Measurements from ENCODE around the gene DNAJC18. TPM values are rescaled to one million over a fixed set of nuclear protein-coding genes. Genes with fewer than 3 reads are reported as not detected.

DNAJC18 gene
- total RNA-seq, 4 donors from 2014 or later, result 8.3 to 15.4 (median 13.4) TPM

DNA sequence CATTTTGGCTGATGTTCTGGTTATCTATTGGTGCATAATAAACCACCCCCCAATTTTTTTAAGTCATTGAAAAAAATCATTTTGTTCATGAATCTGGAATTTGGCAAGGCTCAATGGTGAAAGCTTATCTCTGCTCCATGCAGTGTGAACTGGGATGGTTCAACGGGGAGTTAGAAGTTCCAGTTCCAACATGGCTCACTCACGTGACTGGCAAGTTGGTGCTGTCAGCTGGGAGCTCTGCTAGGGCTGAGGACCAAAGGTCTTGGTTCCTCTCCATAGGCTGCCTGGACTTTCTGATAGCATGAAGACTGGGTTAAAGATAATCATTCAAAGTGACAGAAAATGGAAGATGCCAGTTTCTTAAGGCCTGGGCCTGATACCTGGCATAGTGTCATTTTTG lies 32.4 kb downstream of the DNAJC18 start:
- peaks cover 0 to 6% (median under 1%) of the 10 kb centered on the region in 4 donors for H3K36me3 ChIP-seq
- intact Hi-C loops (cut with DNase I), result no loop called here
- H3K4me1 ChIP-seq, result peaks cover 14 to 33% (median 22%) of the 10 kb centered on the region in 4 donors
- TF ChIP-seq POLR2A (IDR thresholded peaks at IDR 0.05; ENCODE audit: low read depth) (no peak), EP300 (IDR thresholded peaks at IDR 0.05) (no peak), POLR2AphosphoS5 (IDR thresholded peaks at IDR 0.05) (no peak)
- TF ChIP-seq, protein P1, sequence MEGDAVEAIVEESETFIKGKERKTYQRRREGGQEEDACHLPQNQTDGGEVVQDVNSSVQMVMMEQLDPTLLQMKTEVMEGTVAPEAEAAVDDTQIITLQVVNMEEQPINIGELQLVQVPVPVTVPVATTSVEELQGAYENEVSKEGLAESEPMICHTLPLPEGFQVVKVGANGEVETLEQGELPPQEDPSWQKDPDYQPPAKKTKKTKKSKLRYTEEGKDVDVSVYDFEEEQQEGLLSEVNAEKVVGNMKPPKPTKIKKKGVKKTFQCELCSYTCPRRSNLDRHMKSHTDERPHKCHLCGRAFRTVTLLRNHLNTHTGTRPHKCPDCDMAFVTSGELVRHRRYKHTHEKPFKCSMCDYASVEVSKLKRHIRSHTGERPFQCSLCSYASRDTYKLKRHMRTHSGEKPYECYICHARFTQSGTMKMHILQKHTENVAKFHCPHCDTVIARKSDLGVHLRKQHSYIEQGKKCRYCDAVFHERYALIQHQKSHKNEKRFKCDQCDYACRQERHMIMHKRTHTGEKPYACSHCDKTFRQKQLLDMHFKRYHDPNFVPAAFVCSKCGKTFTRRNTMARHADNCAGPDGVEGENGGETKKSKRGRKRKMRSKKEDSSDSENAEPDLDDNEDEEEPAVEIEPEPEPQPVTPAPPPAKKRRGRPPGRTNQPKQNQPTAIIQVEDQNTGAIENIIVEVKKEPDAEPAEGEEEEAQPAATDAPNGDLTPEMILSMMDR (IDR thresholded peaks at IDR 0.05), result no peak
- no peaks in the 10 kb centered on the region for H3K9me3 ChIP-seq
- 95% methylated on average over 2 of the region's 2 CpGs for WGBS
- no peak overlapping the region for H3K4me3 ChIP-seq
- no peaks in the 10 kb centered on the region for H3K27me3 ChIP-seq
- DNase-seq (ENCODE audit: extremely low spot score), result no peak
- no peak overlapping the region for H3K27ac ChIP-seq (replicated peaks in 1 of 4)

DNA sequence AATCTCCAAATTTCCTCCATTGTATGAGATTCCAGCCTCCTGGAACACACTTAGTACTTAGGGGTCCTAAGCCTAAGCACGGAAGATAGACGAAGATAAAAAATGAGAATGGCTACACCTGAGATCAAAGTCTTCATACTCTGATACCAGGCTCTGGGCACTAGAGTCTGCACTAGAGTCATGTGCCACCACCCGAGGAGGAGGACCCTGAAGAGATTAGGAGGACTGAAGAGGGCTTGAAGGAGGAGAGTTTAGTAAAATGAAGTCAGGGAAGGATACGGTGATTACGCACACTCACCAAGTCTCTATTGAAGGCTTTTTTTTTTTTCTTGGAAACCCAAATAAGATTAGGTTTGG lies 34.9 kb downstream of the DNAJC18 start:
- 66% methylated on average over 5 of the region's 5 CpGs for WGBS
- H3K27ac ChIP-seq (replicated peaks in 1 of 4), result peak overlapping the region; percentile 86 to 93 (median 88)
- H3K4me1 ChIP-seq, result peaks cover 14 to 22% (median 17%) of the 10 kb centered on the region in 4 donors
- intact Hi-C loops (cut with DNase I), result no loop called here
- no peaks in the 10 kb centered on the region for H3K27me3 ChIP-seq
- TF ChIP-seq EP300 (IDR thresholded peaks at IDR 0.05) (no peak), POLR2AphosphoS5 (IDR thresholded peaks at IDR 0.05) (no peak), POLR2A (IDR thresholded peaks at IDR 0.05; ENCODE audit: low read depth) (no peak)
- TF ChIP-seq, protein P1 (IDR thresholded peaks at IDR 0.05), result no peak
- H3K9me3 ChIP-seq, result no peaks in the 10 kb centered on the region
- DNase-seq (ENCODE audit: extremely low spot score), result no peak
- peak overlapping the region; percentile 54 to 68 (median 56) for H3K4me3 ChIP-seq
- H3K36me3 ChIP-seq, result peaks cover 0 to 17% (median 3%) of the 10 kb centered on the region in 4 donors

DNA sequence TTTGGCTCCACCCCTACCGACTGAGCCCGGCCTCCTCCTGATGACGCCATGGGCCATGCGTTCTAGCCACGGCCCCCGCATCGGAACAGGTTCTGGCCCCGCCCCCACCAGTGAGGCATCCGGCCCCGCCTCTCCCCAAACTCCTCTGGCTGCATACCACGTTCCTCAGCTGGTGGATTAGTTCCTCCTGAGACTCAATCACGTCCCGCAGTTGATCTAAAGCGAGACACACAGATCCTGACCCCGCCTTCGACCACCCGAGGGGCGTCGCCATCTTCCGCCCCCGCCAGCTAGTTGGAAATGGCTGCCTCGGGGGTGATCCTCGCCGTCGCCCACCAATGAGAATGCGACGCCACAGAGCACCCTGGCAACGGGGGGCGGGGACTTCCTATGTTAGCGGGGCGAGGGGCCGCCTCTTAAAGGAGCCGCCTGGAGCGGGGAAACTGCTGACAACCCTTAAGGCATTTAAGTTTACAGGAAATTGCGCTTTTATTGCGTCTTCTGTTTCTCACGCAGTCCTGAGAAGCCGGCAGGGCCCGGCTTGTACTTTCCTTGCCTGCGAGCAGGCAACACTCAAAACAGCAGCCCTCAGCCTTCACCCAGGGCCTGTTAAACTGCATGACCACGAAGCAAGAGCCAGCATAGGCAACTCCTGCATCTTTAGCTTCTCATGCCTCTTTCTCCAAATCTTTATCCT lies 35.4 kb downstream of the DNAJC18 start, which contains the start of gene SPATA24:
Gene SPATA24, minus strand, starts transcription at position 303 of the 697 bp plus-strand sequence. Its CDS starts 29 bp downstream, at position 274.
- Histone ChIP-seq H3K27me3 (no peaks in the 10 kb centered on the region), H3K4me1 (peaks cover 14 to 22% (median 17%) of the 10 kb centered on the region in 4 donors), H3K36me3 (peaks cover 0 to 17% (median 3%) of the 10 kb centered on the region in 4 donors), H3K9me3 (no peaks in the 10 kb centered on the region), H3K4me3 (peak within 1 kb of the TSS; percentile 54 to 68 (median 56)), H3K27ac (replicated peaks in 1 of 4) (peak within 1 kb of the TSS; percentile 86 to 93 (median 88))
- intact Hi-C loops (cut with DNase I), result no loop called here
- no peak for TF ChIP-seq EP300 (IDR thresholded peaks at IDR 0.05)
- no peak for TF ChIP-seq POLR2A (IDR thresholded peaks at IDR 0.05; ENCODE audit: low read depth)
- TF ChIP-seq, protein P1 (IDR thresholded peaks at IDR 0.05), result peak in 1 of 3 experiments; percentile 4
- TF ChIP-seq POLR2AphosphoS5 (IDR thresholded peaks at IDR 0.05), result peak; percentile 63 to 80
- DNase-seq (ENCODE audit: extremely low spot score), result peak; percentile 100
- WGBS, result under 1% methylated on average over 41 of the region's 41 CpGs

DNA sequence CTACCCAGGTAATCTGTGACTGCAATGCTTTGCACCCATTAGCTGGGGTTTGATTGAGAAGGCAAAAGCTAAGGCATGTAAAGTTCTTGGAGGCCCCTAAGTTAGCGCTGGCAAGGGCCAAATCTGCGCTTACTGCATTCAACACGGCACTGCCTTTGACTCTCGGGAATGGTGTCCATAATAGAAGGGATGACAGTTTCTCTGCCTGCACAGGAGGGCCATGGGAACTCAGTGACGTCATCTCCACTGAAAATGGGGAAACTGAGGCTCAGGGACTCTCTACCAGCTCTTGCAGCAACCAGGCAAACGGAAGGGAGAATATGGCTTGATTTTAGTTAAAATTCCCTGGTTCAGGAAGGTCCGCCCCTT lies 35.9 kb downstream of the DNAJC18 start:
- intact Hi-C loops (cut with DNase I), result no loop called here
- peaks cover 14 to 22% (median 17%) of the 10 kb centered on the region in 4 donors for H3K4me1 ChIP-seq
- no peak for DNase-seq (ENCODE audit: extremely low spot score)
- no peaks in the 10 kb centered on the region for H3K9me3 ChIP-seq
- H3K4me3 ChIP-seq, result peak overlapping the region; percentile 54 to 68 (median 56)
- no peaks in the 10 kb centered on the region for H3K27me3 ChIP-seq
- peaks cover 0 to 17% (median 3%) of the 10 kb centered on the region in 4 donors for H3K36me3 ChIP-seq
- TF ChIP-seq POLR2AphosphoS5 (IDR thresholded peaks at IDR 0.05), result no peak
- no peak for TF ChIP-seq EP300 (IDR thresholded peaks at IDR 0.05)
- TF ChIP-seq POLR2A (IDR thresholded peaks at IDR 0.05; ENCODE audit: low read depth), result no peak
- TF ChIP-seq, protein P1 (IDR thresholded peaks at IDR 0.05), result no peak
- WGBS, result 0% methylated on average over 3 of the region's 7 CpGs
- H3K27ac ChIP-seq (replicated peaks in 1 of 4), result peak overlapping the region; percentile 86 to 93 (median 88)

Measured in esophagus muscularis mucosa (tissue), 4 donors.